CD8-positive, alpha-beta memory T cell (primary cell): ENCODE results near the gene ZNF613. TPM values are rescaled to one million over a fixed set of nuclear protein-coding genes. Genes with fewer than 3 reads are reported as not detected.
A peak's percentile ranks its signal among the peaks of the same experiment; 100 is the strongest.

ENCODE experiments used
- CTCF ChIA-PET: fragments of 350-600 bp; sonication (Branson Sonifier 250); formaldehyde crosslinking; loops from one replicate; lab custom pipeline; 2021; ENCODE audit warnings: antibody characterized with exemption; lab: Charles Lee
- POLR2A ChIA-PET: fragments of 350-600 bp; sonication (Branson Sonifier 250); formaldehyde crosslinking; loops from one replicate; lab custom pipeline; 2021; ENCODE audit warnings: antibody characterized with exemption; lab: Charles Lee
- DNase-seq, 5 donors: peaks; one replicate each; pipeline versions ENCODE4 v3.0.0 to v3.0.0-alpha.2; 2020 to 2022; ENCODE audit warnings: mixed read lengths in 1 of 5
- H3K27ac ChIP-seq: one replicate; pipeline ENCODE4 v1.7.0; 2013; ENCODE audit warnings: low read depth, mild to moderate bottlenecking, low read length, moderate library complexity
- H3K27me3 ChIP-seq: 2 replicates; pipeline ENCODE4 v1.7.0; 2013; ENCODE audit warnings: low read length, mild to moderate bottlenecking; ENCODE audit not compliant: insufficient read depth, poor library complexity, severe bottlenecking
- H3K36me3 ChIP-seq: 2 replicates; pipeline ENCODE4 v1.7.0; 2013; ENCODE audit warnings: mild to moderate bottlenecking, low read length, moderate library complexity; ENCODE audit not compliant: insufficient read depth
- H3K4me1 ChIP-seq: 2 replicates; pipeline ENCODE4 v1.7.0; 2013; ENCODE audit warnings: mild to moderate bottlenecking, low read length, moderate library complexity; ENCODE audit not compliant: insufficient read depth
- H3K4me3 ChIP-seq: 2 replicates; pipeline ENCODE4 v1.7.0; 2013; ENCODE audit warnings: mild to moderate bottlenecking, low read length
- H3K9me3 ChIP-seq: 2 replicates; pipeline ENCODE4 v1.7.0; 2013; ENCODE audit warnings: mild to moderate bottlenecking, low read length
- H3K27ac Mint-ChIP-seq, 8 donors: one replicate each; pipeline ENCODE4 v1.8.0; 2020 to 2021; ENCODE audit warnings: mixed read lengths in 8 of 8, mild to moderate bottlenecking in 6 of 8, inconsistent platforms in 3 of 8, moderate library complexity in 3 of 8
- H3K27me3 Mint-ChIP-seq, 2 donors: one replicate each; pipeline ENCODE4 v1.8.0; 2020 to 2021; ENCODE audit warnings: mixed read lengths in 2 of 2, mild to moderate bottlenecking in 1 of 2, moderate library complexity in 1 of 2
- H3K36me3 Mint-ChIP-seq, 3 donors: one replicate each; pipeline ENCODE4 v1.8.0; 2020 to 2021; ENCODE audit warnings: mixed read lengths in 3 of 3, inconsistent platforms in 1 of 3, mild to moderate bottlenecking in 1 of 3
- H3K4me1 Mint-ChIP-seq, 3 donors: one replicate each; pipeline ENCODE4 v1.8.0; 2020 to 2021; ENCODE audit warnings: mixed read lengths in 3 of 3, inconsistent platforms in 1 of 3, mild to moderate bottlenecking in 1 of 3
- H3K4me3 Mint-ChIP-seq, 7 donors: one replicate each; pipeline ENCODE4 v1.8.0; 2020 to 2021; ENCODE audit warnings: mixed read lengths in 7 of 7, mild to moderate bottlenecking in 6 of 7, moderate library complexity in 4 of 7, inconsistent platforms in 2 of 7
- H3K9me3 Mint-ChIP-seq, 5 donors: one replicate each; pipeline ENCODE4 v1.8.0; 2020 to 2022; ENCODE audit warnings: mixed read lengths in 5 of 5, mild to moderate bottlenecking in 3 of 5, moderate library complexity in 2 of 5, inconsistent platforms in 1 of 5
- polyA plus RNA-seq: library from polyadenylated mRNA; unstranded; fragments of 300-500 nt; fragmentation: Illumina TruSeq; gene quantifications from one replicate; pipeline ENCODE4 v1.2.3, GENCODE V29; 2021
- total RNA-seq, 2 experiments: library from RNA; stranded (reverse); gene quantifications; one replicate each; pipeline ENCODE4 v1.2.3, GENCODE V29; 2021

The ZNF613 gene
- total and polyA plus RNA-seq, 3 experiments from 2014 or later = 3.5 to 4.6 (median 3.5) TPM

DNA sequence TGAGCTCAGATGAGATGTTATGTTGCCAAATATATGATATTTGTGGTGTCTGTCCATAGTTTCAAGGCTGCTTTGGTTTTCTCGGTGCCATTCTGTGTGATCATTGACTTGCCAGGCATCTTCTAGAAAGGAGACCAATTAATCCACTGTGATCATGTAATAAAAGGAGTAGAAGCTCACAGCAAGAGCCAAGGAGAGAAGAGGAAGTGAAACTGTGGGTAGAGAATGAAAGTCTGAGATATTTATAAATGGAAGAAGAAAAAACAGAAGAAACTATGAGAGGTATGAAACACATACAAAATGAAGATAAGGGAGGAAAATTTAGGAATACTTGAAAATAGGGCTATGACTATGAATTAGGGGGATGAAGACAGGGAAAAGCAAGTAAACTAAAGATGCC is 11.1 kb upstream of the ZNF613 start:
- H3K36me3 Mint-ChIP-seq = peaks cover 9 to 33% (median 21%) of the 10 kb centered on the region in 3 donors
- POLR2A ChIA-PET = no interaction called here
- no peak overlapping the region for H3K27ac ChIP-seq
- H3K27me3 Mint-ChIP-seq = peaks cover 3 to 4% of the 10 kb centered on the region in 2 donors
- CTCF ChIA-PET = no interaction called here
- H3K4me1 ChIP-seq = no peaks in the 10 kb centered on the region
- no peaks in the 10 kb centered on the region for H3K27me3 ChIP-seq
- no peaks in the 10 kb centered on the region for H3K4me1 Mint-ChIP-seq
- no peaks in the 10 kb centered on the region for H3K36me3 ChIP-seq
- no peak overlapping the region for H3K4me3 ChIP-seq
- peaks cover 39% of the 10 kb centered on the region for H3K9me3 ChIP-seq
- no peak overlapping the region for H3K27ac Mint-ChIP-seq
- peaks cover 54 to 94% (median 85%) of the 10 kb centered on the region in 5 donors for H3K9me3 Mint-ChIP-seq
- DNase-seq = no peak
- no peak overlapping the region for H3K4me3 Mint-ChIP-seq

DNA sequence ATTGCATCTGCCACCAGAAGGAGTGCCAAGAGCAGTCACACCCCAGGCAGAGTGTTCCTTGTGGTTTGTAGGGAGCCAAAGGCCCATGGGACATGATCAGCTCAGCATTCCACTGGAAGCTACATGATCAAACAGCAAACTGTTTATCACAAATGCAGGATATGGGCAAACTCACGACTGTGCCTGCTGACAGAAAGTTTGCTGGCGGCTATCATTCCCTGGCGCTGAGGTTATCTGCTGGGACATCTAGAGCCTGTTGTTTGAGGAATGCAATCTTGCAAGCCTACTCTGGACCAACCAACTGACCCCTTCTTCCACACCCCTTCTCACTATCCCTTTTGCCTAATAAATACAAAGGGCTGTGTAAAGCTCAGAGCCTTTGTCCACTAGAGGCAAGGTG is 7.7 kb upstream of the ZNF613 start:
- Mint-ChIP-seq H3K4me3 (no peak overlapping the region), H3K27me3 (peaks cover 1 to 3% of the 10 kb centered on the region in 2 donors), H3K27ac (no peak overlapping the region), H3K4me1 (no peaks in the 10 kb centered on the region), H3K9me3 (peaks cover 44 to 99% (median 92%) of the 10 kb centered on the region in 5 donors), H3K36me3 (peaks cover 5 to 38% (median 25%) of the 10 kb centered on the region in 3 donors)
- Histone ChIP-seq H3K27ac (no peak overlapping the region), H3K9me3 (peaks cover 55% of the 10 kb centered on the region), H3K4me3 (no peak overlapping the region), H3K27me3 (no peaks in the 10 kb centered on the region), H3K4me1 (no peaks in the 10 kb centered on the region), H3K36me3 (no peaks in the 10 kb centered on the region)
- CTCF ChIA-PET = no interaction called here
- no peak for DNase-seq
- POLR2A ChIA-PET = no interaction called here

DNA sequence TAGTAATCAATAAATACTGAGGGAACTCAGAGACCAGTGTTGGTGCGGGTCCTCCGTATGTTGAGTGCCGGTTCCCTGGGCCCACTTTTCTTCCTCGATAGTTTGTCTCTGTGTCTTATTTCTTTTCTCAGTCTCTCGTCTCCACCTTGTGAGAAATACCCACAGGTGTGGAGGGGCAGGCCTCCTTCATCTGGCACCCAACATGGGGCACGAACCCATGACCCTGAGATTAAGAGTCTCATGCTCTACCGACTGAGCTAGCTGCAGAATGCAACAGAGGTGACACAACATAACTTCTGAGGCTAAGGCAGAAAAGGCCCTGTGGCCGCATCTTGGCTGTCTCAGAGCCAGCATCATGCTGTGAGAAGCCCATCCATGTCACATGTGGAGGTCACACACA is 5.3 kb upstream of the ZNF613 start:
- Histone ChIP-seq H3K4me3 (no peak overlapping the region), H3K27ac (no peak overlapping the region), H3K36me3 (no peaks in the 10 kb centered on the region), H3K4me1 (peaks cover 4% of the 10 kb centered on the region), H3K9me3 (peaks cover 53% of the 10 kb centered on the region), H3K27me3 (no peaks in the 10 kb centered on the region)
- Mint-ChIP-seq H3K27ac (no peak overlapping the region), H3K36me3 (peaks cover 2 to 52% (median 27%) of the 10 kb centered on the region in 3 donors), H3K27me3 (peaks cover 1 to 3% of the 10 kb centered on the region in 2 donors), H3K4me3 (no peak overlapping the region), H3K9me3 (peaks cover 36 to 95% (median 87%) of the 10 kb centered on the region in 5 donors), H3K4me1 (peaks cover 6 to 10% (median 6%) of the 10 kb centered on the region in 3 donors)
- no peak for DNase-seq
- ChIA-PET CTCF (no interaction called here), POLR2A (no interaction called here)

GRCh38 chr19:51926426-51926783 is 867 bp upstream of the ZNF613 start:
- H3K4me3 Mint-ChIP-seq = peak overlapping the region; percentile 94 to 98 (median 96)
- Histone ChIP-seq H3K9me3 (peaks cover 30% of the 10 kb centered on the region), H3K36me3 (peaks cover 15% of the 10 kb centered on the region), H3K4me3 (peak overlapping the region; percentile 91), H3K27me3 (no peaks in the 10 kb centered on the region), H3K4me1 (peaks cover 16% of the 10 kb centered on the region), H3K27ac (peak overlapping the region; percentile 64)
- ChIA-PET CTCF (interaction anchor here (1.4 kb wide), 1 partner anchor 9 kb away, joined by 4 read pairs; no protein-coding TSS in a partner anchor), POLR2A (no interaction called here)
- H3K27me3 Mint-ChIP-seq = peaks cover 0 to 1% of the 10 kb centered on the region in 2 donors
- H3K9me3 Mint-ChIP-seq = peaks cover 36 to 73% (median 64%) of the 10 kb centered on the region in 5 donors
- H3K36me3 Mint-ChIP-seq = peaks cover 18 to 71% (median 55%) of the 10 kb centered on the region in 3 donors
- DNase-seq = no peak
- peak overlapping the region in 7 of 8 donors; percentile 67 to 99 (median 91) for H3K27ac Mint-ChIP-seq
- peaks cover 33 to 43% (median 35%) of the 10 kb centered on the region in 3 donors for H3K4me1 Mint-ChIP-seq

DNA sequence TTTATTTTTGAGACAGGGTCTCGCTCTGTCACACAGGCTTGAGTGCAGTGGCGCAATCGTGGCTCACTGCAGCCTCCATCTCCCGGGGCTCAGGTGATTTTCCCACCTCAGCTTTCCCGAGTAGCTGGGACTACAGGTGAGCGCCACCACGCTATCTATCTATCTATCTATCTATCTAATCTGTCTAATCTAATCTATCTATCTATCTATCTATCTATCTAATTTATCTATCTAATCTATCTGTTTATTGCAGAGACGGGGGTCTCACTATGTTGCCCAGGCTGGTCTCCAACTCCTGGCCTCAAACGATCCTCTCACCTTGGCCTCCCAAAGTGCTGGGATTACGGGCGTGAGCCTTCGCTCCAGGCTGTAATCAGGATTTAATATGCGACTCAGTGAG is 587 bp downstream of the ZNF613 start:
- H3K36me3 Mint-ChIP-seq = peaks cover 25 to 73% (median 65%) of the 10 kb centered on the region in 3 donors
- no peaks in the 10 kb centered on the region for H3K27me3 Mint-ChIP-seq
- peaks cover 37 to 66% (median 58%) of the 10 kb centered on the region in 5 donors for H3K9me3 Mint-ChIP-seq
- H3K4me3 Mint-ChIP-seq = peak overlapping the region; percentile 94 to 98 (median 96)
- Histone ChIP-seq H3K36me3 (peaks cover 25% of the 10 kb centered on the region), H3K4me1 (peaks cover 16% of the 10 kb centered on the region), H3K4me3 (peak overlapping the region; percentile 91), H3K27ac (peak overlapping the region; percentile 64), H3K9me3 (peaks cover 27% of the 10 kb centered on the region), H3K27me3 (no peaks in the 10 kb centered on the region)
- peak overlapping the region; percentile 67 to 99 (median 91) for H3K27ac Mint-ChIP-seq
- no peak for DNase-seq
- ChIA-PET POLR2A (no interaction called here), CTCF (interaction anchor here (0.8 kb wide), 1 partner anchor 43 kb away, joined by 3 read pairs; no protein-coding TSS in a partner anchor)
- H3K4me1 Mint-ChIP-seq = peaks cover 35 to 43% (median 35%) of the 10 kb centered on the region in 3 donors

- DNase-seq = no peak
- Mint-ChIP-seq H3K9me3 (peaks cover 30 to 65% (median 63%) of the 10 kb centered on the region in 5 donors), H3K27ac (no peak overlapping the region), H3K4me1 (peaks cover 29 to 32% (median 32%) of the 10 kb centered on the region in 3 donors), H3K27me3 (no peaks in the 10 kb centered on the region), H3K4me3 (no peak overlapping the region), H3K36me3 (peaks cover 47 to 93% (median 76%) of the 10 kb centered on the region in 3 donors)
- Histone ChIP-seq H3K4me3 (no peak overlapping the region), H3K36me3 (peaks cover 52% of the 10 kb centered on the region), H3K4me1 (peaks cover 12% of the 10 kb centered on the region), H3K27ac (no peak overlapping the region), H3K9me3 (peaks cover 34% of the 10 kb centered on the region), H3K27me3 (no peaks in the 10 kb centered on the region)
- ChIA-PET CTCF (no interaction called here), POLR2A (interaction anchor here (0.6 kb wide), 1 partner anchor 49 kb away, joined by 3 read pairs; no protein-coding TSS in a partner anchor)
Measured at GRCh38 chr19:51931921-51932320, 4.6 kb downstream of the ZNF613 start.

DNA sequence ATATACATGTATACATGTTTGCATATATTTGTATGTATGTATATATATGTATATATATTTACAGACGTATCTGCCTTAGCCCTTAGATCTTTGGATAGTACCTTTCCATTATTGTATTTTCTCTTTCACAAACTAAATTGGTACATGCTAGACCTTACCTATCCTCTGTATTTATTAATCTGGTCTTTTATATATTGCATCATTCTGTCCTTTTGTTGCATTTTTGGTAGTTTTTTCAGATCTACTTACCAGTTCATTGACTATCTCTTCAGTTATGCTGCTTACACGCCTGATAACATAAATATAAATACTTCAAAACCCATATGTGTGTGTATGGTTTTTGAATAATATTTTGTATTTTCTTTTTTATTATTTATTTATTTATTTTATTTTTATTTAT is 11.7 kb downstream of the ZNF613 start:
- Histone ChIP-seq H3K4me1 (no peaks in the 10 kb centered on the region), H3K27ac (no peak overlapping the region), H3K36me3 (peaks cover 74% of the 10 kb centered on the region), H3K9me3 (peaks cover 50% of the 10 kb centered on the region), H3K4me3 (no peak overlapping the region), H3K27me3 (no peaks in the 10 kb centered on the region)
- Mint-ChIP-seq H3K4me1 (peaks cover 0 to 4% (median 0%) of the 10 kb centered on the region in 3 donors), H3K9me3 (peaks cover 47 to 98% (median 93%) of the 10 kb centered on the region in 5 donors), H3K27ac (no peak overlapping the region), H3K27me3 (no peaks in the 10 kb centered on the region), H3K4me3 (no peak overlapping the region), H3K36me3 (peaks cover 70 to 100% (median 97%) of the 10 kb centered on the region in 3 donors)
- DNase-seq = no peak
- CTCF ChIA-PET = no interaction called here
- POLR2A ChIA-PET = no interaction called here

DNA sequence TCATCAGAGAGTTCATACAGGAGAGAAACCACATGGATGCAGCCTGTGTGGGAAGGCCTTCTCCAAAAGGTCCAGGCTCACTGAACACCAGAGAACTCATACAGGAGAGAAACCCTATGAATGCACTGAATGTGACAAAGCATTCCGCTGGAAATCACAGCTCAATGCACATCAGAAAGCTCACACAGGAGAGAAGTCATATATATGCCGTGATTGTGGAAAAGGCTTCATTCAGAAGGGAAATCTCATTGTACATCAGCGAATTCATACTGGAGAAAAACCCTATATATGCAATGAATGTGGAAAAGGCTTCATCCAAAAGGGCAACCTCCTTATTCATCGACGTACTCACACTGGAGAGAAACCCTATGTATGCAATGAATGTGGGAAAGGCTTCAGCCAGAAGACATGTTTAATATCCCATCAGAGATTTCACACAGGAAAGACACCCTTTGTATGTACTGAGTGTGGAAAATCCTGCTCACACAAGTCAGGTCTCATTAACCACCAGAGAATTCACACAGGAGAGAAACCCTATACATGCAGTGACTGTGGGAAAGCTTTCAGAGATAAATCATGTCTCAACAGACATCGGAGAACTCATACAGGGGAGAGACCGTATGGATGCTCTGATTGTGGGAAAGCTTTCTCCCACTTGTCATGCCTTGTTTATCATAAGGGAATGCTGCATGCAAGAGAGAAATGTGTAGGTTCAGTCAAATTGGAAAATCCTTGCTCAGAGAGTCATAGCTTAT is 17.7 kb downstream of the ZNF613 start:
- CTCF ChIA-PET = no interaction called here
- no peak overlapping the region for H3K4me3 Mint-ChIP-seq
- H3K27ac Mint-ChIP-seq = no peak overlapping the region
- no peak overlapping the region for H3K27ac ChIP-seq
- H3K27me3 Mint-ChIP-seq = no peaks in the 10 kb centered on the region
- H3K36me3 ChIP-seq = peaks cover 50% of the 10 kb centered on the region
- H3K4me1 Mint-ChIP-seq = no peaks in the 10 kb centered on the region
- H3K4me3 ChIP-seq = peak overlapping the region; percentile 35
- no peaks in the 10 kb centered on the region for H3K4me1 ChIP-seq
- POLR2A ChIA-PET = interaction anchor here (0.6 kb wide), 1 partner anchor 1503 kb away, joined by 5 read pairs; no protein-coding TSS in a partner anchor
- peaks cover 62 to 97% (median 96%) of the 10 kb centered on the region in 5 donors for H3K9me3 Mint-ChIP-seq
- no peak for DNase-seq
- no peaks in the 10 kb centered on the region for H3K27me3 ChIP-seq
- H3K36me3 Mint-ChIP-seq = peaks cover 43 to 78% (median 73%) of the 10 kb centered on the region in 3 donors
- peaks cover 83% of the 10 kb centered on the region for H3K9me3 ChIP-seq
